Heart left ventricle (tissue), 13 donors: ENCODE measurements around the gene ZIM2.

Experiments
- CTCF ChIP-seq, 12 donors: fragments of 200-600 bp; sonication (generic) in 4 of 12; IDR thresholded peaks; one replicate each; pipeline versions ENCODE4 v1.5.0 to v1.8.0; 2018 to 2022; ENCODE audit warnings: antibody characterized with exemption in 12 of 12, mild to moderate bottlenecking in 5 of 12
- POLR2A ChIP-seq, 2 donors: fragments of 450-650 bp; IDR thresholded peaks; one replicate each; pipeline ENCODE4 v1.6.1; 2017; ENCODE audit warnings: antibody characterized with exemption in 2 of 2, mild to moderate bottlenecking in 2 of 2, moderate library complexity in 2 of 2
- donor health status: ischemic (EF 13 %, LVEDD 7.1; RV severe dilation, severe dysfunction).
- donor health status: DM: no; HTN: yes; CAD: no.
- donor health status: DM: no; HTN: no; CAD: no.
- donor health status: ischemic (EF 25% LVEDD 6.9; RV normal size, moderate dysfunction).
- donor health status: ischemic (EF 25% LVEDD 5.7; RV mildly dilated, moderate dysfunction).
- donor health status: ischemic (EF 35%, LVEDD 5.7; RV mildly dilated, moderate dysfunction).
- donor health status: nonischemic (EF 11% LVEDD 7.7; RV severe dilation, severe dysfunction).
- donor health status: DM: yes; HTN: yes; CAD: no.
- donor health status: PGD.
- donor health status: ischemic (EF 29% LVEDD 5.4; RV normal size, mild dysfunction).
- donor health status: nonischemic (EF 23%, LVEDD 6.1; RV moderate dilation, normal function).

DNA sequence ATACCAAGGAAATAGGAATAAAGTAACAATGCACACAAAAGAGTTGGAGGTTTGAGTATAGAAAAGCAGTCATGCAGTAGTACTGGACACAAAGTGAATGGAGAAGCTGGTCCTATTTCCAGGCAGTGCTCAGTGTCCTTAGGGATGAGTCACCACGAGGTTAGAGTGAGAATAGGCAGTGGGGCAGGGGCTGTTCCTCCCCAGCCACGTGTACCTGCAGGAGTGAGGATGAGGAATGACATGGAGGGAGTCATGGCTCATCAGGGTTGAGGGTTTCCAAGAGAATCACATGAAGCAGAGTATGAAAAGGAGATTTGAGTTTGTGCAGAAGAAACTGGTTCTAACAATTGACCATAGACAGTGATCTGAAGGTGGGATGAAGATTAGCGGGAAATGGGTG is 94.2 kb downstream of the ZIM2 start:
- TF ChIP-seq CTCF (IDR thresholded peaks at IDR 0.05): no peak
- no peak for TF ChIP-seq POLR2A (IDR thresholded peaks at IDR 0.05)
